Right cardiac atrium (tissue), 5 donors: Measurements from ENCODE around the gene CRISPLD2. TPM values are rescaled to one million over a fixed set of nuclear protein-coding genes. Genes with fewer than 3 reads are reported as not detected.
A peak's percentile ranks its signal among the peaks of the same experiment; 100 is the strongest.

Experiments used
- ATAC-seq, 2 donors: fragments of 200-7000 bp; cut with Tn5 transposase; one replicate each; pipeline versions ENCODE4 v1.8.0 to v1.9.1; 2020; ENCODE audit warnings: moderate library complexity in 2 of 2, mild to moderate bottlenecking in 1 of 2
- DNase-seq, 3 donors: peaks; one replicate each; pipeline ENCODE4 v3.0.0-alpha.2; 2020
- H3K27ac ChIP-seq: one replicate; pipeline ENCODE4 v1.5.1; 2013; ENCODE audit warnings: mild to moderate bottlenecking, low read length, control low read depth, moderate library complexity
- H3K27me3 ChIP-seq: one replicate; pipeline ENCODE4 v1.6.1; 2013; ENCODE audit not compliant: control insufficient read depth, insufficient read depth
- H3K4me1 ChIP-seq: one replicate; pipeline ENCODE4 v1.6.1; 2013; ENCODE audit warnings: low read length; ENCODE audit not compliant: control insufficient read depth, insufficient read depth
- H3K4me3 ChIP-seq: one replicate; pipeline ENCODE4 v1.5.1; 2013; ENCODE audit warnings: low read length, control low read depth
- H3K9me3 ChIP-seq: one replicate; pipeline ENCODE4 v1.6.1; 2013; ENCODE audit warnings: low read length; ENCODE audit not compliant: control insufficient read depth
- WGBS: extraction: QIAGEN DNeasy Blood & Tissue Kit; methylation state at CpG from one replicate; pipeline ENCODE4 v1.1.7; 2013; 5-methylcytosine and 5-hydroxymethylcytosine counted together
- intact Hi-C, 4 donors: fragments of 100-400 bp; cut with DNase I; formaldehyde crosslinking; loops; one replicate each; pipeline versions ENCODE4 v1.11.0 to v1.14.0; 2022 to 2023
- polyA plus RNA-seq: library from polyadenylated mRNA; stranded (reverse); fragments of 200-250 nt; gene quantifications from one replicate; pipeline ENCODE4 v1.2.3, GENCODE V29; 2013
- total RNA-seq, 4 donors: library from RNA; stranded (reverse); fragmentation: NEBNext Ultra II Directional; extraction: Animal tissue kit (Norgen Biotek cat#: 25700); gene quantifications; one replicate each; pipeline ENCODE4 v1.2.1, GENCODE V29; 2021
- donor health status: healthy with polysubstance abuse.
- donor health status: DM: no; HTN: yes; CAD: no.
- donor health status: DM: no; HTN: no; CAD: no.
- donor health status: DM: no; HTN: yes; CAD: no; lungs with severe emphysema.
- donor health status: DM: yes; HTN: yes; CAD: no.

CRISPLD2 gene
- total and polyA plus RNA-seq, 5 donors: 12.7 to 69.5 (median 26.3) TPM

DNA sequence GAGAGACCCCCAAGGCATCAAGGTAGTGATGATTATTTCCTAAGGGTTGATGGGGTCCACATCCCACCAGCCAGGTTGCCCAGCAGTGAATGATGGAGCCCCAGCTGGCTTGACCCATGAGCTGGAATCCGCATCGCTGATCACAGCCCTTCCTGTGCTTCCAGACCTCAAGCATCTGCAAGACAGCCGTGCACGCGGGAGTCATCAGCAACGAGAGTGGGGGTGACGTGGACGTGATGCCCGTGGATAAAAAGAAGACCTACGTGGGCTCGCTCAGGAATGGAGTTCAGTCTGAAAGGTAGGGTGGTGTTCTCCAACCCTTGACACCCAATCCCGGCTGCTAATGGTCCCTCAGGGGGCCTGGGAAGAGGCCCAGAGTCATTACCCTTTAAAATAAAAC, 69.3 kb downstream of the CRISPLD2 start:
- Histone ChIP-seq H3K4me1 (no peaks in the 10 kb centered on the region), H3K4me3 (no peak overlapping the region), H3K9me3 (no peaks in the 10 kb centered on the region), H3K27me3 (no peaks in the 10 kb centered on the region), H3K27ac (no peak overlapping the region)
- intact Hi-C loops: no loop called here
- ATAC-seq (no peak), DNase-seq (peak in 1 of 3 donors; percentile 39)
- 72% methylated on average over 12 of the region's 12 CpGs for WGBS

- intact Hi-C loops: no loop called here
- 92% methylated on average over 9 of the region's 9 CpGs for WGBS
- no peaks in the 10 kb centered on the region for H3K9me3 ChIP-seq
- no peaks in the 10 kb centered on the region for H3K4me1 ChIP-seq
- H3K27me3 ChIP-seq: no peaks in the 10 kb centered on the region
- H3K4me3 ChIP-seq: no peak overlapping the region
- no peak overlapping the region for H3K27ac ChIP-seq
- ATAC-seq: no peak
- peak in 1 of 3 donors; percentile 5 for DNase-seq
These were observed 70.6 kb downstream of the CRISPLD2 start for GRCh38 chr16:84890427-84890826.

GRCh38 chr16:84891149-84891795, 71.5 kb downstream of the CRISPLD2 start:
- Histone ChIP-seq H3K27ac (no peak overlapping the region), H3K4me1 (no peaks in the 10 kb centered on the region), H3K4me3 (no peak overlapping the region), H3K27me3 (no peaks in the 10 kb centered on the region), H3K9me3 (no peaks in the 10 kb centered on the region)
- 48% methylated on average over 17 of the region's 17 CpGs for WGBS
- intact Hi-C loops: no loop called here
- DNase-seq: peak in 1 of 3 donors; percentile 67
- peak in 1 of 2 donors; percentile 36 for ATAC-seq

GRCh38 chr16:84892097-84892496, 72.3 kb downstream of the CRISPLD2 start:
- H3K4me3 ChIP-seq: no peak overlapping the region
- no peaks in the 10 kb centered on the region for H3K4me1 ChIP-seq
- H3K27me3 ChIP-seq: no peaks in the 10 kb centered on the region
- WGBS: 51% methylated on average over 10 of the region's 10 CpGs
- H3K9me3 ChIP-seq: no peaks in the 10 kb centered on the region
- H3K27ac ChIP-seq: no peak overlapping the region
- ATAC-seq (peak in 1 of 2 donors; percentile 22), DNase-seq (peak in 1 of 3 donors; percentile 60)
- intact Hi-C loops: no loop called here

DNA sequence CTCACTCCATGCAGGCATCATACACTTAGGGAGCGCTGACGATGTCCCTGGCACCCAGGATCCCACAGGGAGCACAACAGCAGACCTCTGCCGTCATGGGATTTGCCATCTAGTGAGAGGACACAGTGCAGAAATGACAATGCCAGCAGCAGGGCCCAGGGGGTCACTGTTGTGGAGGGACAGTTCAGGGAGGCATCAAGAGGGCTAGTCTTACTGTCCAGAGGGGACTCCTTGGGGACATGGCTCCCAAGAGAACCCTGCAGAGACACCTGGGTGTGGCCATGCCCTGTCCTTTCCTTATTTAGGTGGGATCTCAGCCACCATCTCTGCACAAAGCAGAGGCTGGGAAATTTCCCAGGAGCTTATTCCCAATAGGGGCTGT, 73.7 kb downstream of the CRISPLD2 start:
- no peaks in the 10 kb centered on the region for H3K9me3 ChIP-seq
- no peak overlapping the region for H3K4me3 ChIP-seq
- no peak for ATAC-seq
- no peaks in the 10 kb centered on the region for H3K27me3 ChIP-seq
- H3K4me1 ChIP-seq: no peaks in the 10 kb centered on the region
- WGBS: 95% methylated on average over 3 of the region's 3 CpGs
- intact Hi-C loops: no loop called here
- peak overlapping the region; percentile 37 for H3K27ac ChIP-seq
- peak in 1 of 3 donors; percentile 38 for DNase-seq

GRCh38 chr16:84893849-84894599, 74.2 kb downstream of the CRISPLD2 start:
- Histone ChIP-seq H3K27ac (peak overlapping the region; percentile 37), H3K4me1 (no peaks in the 10 kb centered on the region), H3K9me3 (no peaks in the 10 kb centered on the region), H3K4me3 (no peak overlapping the region), H3K27me3 (no peaks in the 10 kb centered on the region)
- no peak for ATAC-seq
- peak in 1 of 3 donors; percentile 9 for DNase-seq
- 84% methylated on average over 12 of the region's 12 CpGs for WGBS
- intact Hi-C loops: no loop called here

GRCh38 chr16:84895016-84895415, 75.2 kb downstream of the CRISPLD2 start:
- intact Hi-C loops: no loop called here
- Histone ChIP-seq H3K4me1 (no peaks in the 10 kb centered on the region), H3K27ac (no peak overlapping the region), H3K27me3 (no peaks in the 10 kb centered on the region), H3K9me3 (no peaks in the 10 kb centered on the region), H3K4me3 (no peak overlapping the region)
- ATAC-seq (no peak), DNase-seq (peak in 1 of 3 donors; percentile 16)
- 69% methylated on average over 6 of the region's 6 CpGs for WGBS

DNA sequence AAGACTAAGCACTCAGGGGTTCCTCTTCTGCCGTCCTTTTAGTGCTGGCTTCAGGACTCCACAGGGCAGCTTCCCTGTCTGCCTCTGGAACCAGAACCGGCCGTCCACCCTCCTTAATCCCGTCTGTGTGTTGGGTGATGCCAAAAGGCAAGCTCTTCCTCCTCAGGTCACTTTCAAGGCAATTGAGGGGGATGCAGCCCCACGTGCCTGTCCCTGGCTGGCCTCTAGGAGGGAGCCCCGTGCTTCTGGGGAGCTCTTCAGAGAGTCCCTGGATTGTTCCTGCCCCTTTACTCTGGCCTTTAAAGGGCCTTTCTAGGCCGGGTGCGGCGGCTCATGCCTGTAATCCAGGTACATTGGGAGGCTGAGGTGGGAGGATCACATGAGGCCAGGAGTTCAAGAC, 77.1 kb downstream of the CRISPLD2 start:
- ATAC-seq (no peak), DNase-seq (peak in 1 of 3 donors; percentile 43)
- Histone ChIP-seq H3K4me3 (no peak overlapping the region), H3K4me1 (no peaks in the 10 kb centered on the region), H3K27ac (no peak overlapping the region), H3K27me3 (no peaks in the 10 kb centered on the region), H3K9me3 (no peaks in the 10 kb centered on the region)
- intact Hi-C loops: no loop called here
- WGBS: 82% methylated on average over 9 of the region's 9 CpGs

- 72% methylated on average over 15 of the region's 15 CpGs for WGBS
- H3K4me3 ChIP-seq: no peak overlapping the region
- intact Hi-C loops: no loop called here
- H3K9me3 ChIP-seq: no peaks in the 10 kb centered on the region
- peak in 1 of 3 donors; percentile 69 for DNase-seq
- no peaks in the 10 kb centered on the region for H3K4me1 ChIP-seq
- H3K27me3 ChIP-seq: no peaks in the 10 kb centered on the region
- ATAC-seq: peak; percentile 50 to 56
- H3K27ac ChIP-seq: no peak overlapping the region
These were observed 78.2 kb downstream of the CRISPLD2 start for GRCh38 chr16:84897911-84898377.

GRCh38 chr16:84898447-84898846, 78.7 kb downstream of the CRISPLD2 start:
- intact Hi-C loops: no loop called here
- H3K4me1 ChIP-seq: no peaks in the 10 kb centered on the region
- no peak overlapping the region for H3K4me3 ChIP-seq
- no peaks in the 10 kb centered on the region for H3K27me3 ChIP-seq
- 50% methylated on average over 2 of the region's 2 CpGs for WGBS
- H3K27ac ChIP-seq: peak overlapping the region; percentile 39
- no peak for DNase-seq
- peak; percentile 30 to 44 for ATAC-seq
- no peaks in the 10 kb centered on the region for H3K9me3 ChIP-seq

DNA sequence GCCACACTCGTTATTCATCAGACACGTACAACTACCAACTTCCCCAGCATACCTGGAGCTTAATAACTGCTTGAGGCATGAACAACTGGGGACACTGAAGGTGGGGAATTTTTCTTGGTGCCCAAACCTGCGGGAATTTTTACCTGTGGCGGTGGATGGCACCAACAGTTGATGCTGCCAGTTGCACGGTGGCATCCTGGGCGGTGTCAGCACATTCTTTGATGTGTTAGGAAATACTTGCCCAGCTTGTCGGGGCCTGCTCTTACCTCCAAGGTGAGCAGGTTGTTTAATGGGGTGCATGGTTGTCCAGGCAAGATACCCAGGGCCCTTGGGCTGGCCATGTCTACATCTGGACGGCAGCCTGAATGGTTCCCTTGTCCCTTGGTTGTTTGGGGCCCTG, 79.6 kb downstream of the CRISPLD2 start:
- WGBS: 89% methylated on average over 8 of the region's 8 CpGs
- peak in 1 of 3 donors; percentile 30 for DNase-seq
- intact Hi-C loops: no loop called here
- no peak for ATAC-seq
- H3K4me1 ChIP-seq: no peaks in the 10 kb centered on the region
- H3K27ac ChIP-seq: no peak overlapping the region
- no peak overlapping the region for H3K4me3 ChIP-seq
- H3K9me3 ChIP-seq: no peaks in the 10 kb centered on the region
- no peaks in the 10 kb centered on the region for H3K27me3 ChIP-seq
